Measurements from ENCODE around the gene TSGA10IP. TPM values are rescaled to one million over a fixed set of nuclear protein-coding genes. Genes with fewer than 3 reads are reported as not detected.

The TSGA10IP gene
- total RNA-seq, 1 donor from 2014 or later, result not detected

DNA sequence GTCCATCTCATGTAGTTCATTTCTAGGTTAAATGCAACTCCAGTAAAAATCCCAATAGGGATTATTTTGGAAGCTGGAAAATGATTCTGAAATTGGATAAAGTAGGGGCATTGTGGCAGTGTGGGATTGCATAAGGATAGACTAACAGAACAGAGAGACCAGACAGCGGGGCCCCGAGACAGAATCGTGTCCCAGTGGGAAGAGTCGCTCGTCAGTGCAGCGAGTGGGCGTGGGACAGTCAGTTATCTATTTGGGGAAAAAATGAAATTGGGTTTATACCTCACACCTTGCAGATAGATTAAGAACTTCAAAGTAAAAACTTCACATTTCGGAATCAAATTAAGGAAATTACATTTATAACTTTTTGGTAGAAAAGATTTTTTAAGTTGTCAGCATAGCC, 26.8 kb downstream of the TSGA10IP start:
- no peak for DNase-seq (ENCODE audit: low spot score in 2 of 2)
- no peak for FAIRE-seq

DNA sequence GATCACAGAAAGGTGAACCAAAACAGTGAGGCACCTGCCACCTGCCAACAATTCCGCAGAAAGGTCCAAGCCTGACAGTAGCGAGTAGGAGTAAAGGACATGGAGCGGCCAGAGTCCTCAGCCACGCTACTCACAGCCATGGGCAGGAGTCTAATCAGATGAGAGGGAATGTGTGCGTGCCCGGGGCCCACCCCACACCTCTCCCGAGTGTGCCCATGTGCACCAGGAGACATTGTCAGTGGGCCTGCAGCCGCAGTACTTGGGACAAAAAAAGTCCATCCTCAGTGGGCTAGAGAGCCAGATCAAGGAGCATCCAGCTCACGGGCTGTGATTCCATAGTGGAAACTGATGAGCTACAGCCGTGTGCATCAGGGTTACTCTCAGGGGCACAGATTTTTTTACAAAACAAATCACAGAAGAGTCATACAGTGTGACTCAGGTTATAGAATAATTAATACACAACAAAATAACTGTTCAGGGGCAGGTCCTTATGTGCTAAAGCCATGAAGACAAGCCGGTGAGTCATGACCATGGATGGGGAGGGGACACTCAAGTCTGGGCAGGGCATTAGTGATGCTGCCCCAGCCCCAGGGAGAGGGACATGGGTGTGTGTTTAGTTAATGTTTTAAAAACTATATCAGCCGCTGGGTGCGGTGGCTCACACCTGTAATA, 28.3 kb downstream of the TSGA10IP start:
- no peak for DNase-seq (ENCODE audit: low spot score in 2 of 2)
- FAIRE-seq, result no peak

DNA sequence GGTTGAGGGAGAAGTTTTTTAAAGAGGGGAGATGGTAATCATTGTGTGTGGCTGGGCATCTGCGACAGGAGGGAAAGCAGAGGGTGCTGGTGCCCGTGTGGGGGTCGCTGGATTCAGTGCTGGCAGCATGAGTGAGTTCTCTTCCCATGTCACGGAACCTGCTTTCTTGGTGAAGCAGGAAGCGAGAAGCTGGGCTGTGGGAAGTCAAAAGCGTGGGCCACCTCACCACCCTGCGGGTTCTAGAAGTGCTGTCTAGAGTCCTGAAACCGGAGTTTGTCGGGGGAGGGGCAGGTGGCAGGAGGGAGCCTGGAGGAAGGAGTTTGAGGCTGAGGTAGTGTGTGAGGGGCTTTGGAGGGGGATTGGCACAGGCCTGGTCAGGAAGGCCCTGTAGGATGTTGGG, 30.5 kb downstream of the TSGA10IP start:
- FAIRE-seq, result no peak
- no peak for DNase-seq (ENCODE audit: low spot score in 2 of 2)

GRCh38 chr11:65976216-65977176, 31.2 kb downstream of the TSGA10IP start:
- no peak for DNase-seq (ENCODE audit: low spot score in 2 of 2)
- FAIRE-seq, result no peak

GRCh38 chr11:65977621-65978390, 32.5 kb downstream of the TSGA10IP start:
- DNase-seq (ENCODE audit: low spot score in 2 of 2), result no peak
- FAIRE-seq, result no peak

DNA sequence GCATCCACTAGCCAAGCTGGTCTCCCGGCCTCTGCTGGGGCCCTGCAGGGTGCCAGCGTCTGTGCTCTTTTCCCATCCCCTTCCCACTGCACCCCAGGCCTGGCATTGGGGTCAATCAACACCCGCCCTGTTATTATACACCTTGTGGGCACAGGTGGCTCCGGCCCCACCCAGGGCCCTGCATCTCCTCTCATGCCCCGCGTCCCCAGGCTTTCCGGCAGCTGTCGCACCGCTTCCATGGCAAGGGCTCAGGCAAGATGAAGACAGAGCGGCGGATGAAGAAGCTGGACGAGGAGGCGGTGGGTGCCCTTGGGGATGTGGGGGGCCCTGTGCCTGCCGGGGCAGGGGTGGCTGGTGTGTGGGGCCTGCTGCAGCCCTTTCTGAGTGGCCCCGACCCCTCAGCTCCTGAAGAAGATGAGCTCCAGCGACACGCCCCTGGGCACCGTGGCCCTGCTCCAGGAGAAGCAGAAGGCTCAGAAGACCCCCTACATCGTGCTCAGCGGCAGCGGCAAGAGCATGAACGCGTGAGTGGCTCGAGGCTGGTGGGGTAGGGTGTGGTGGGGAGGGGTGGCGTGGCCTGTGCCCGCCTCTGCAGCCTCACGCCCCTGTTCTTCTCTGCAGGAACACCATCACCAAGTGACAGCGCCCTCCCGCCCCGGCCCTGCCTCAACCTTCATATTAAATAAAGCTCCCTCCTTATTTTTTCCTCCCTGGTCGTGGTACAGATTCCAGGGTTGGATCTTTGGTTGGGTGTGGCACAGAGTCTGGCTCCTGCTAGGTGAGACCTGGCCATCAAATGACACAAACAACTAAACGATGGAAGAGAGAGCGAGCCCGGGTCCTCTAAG, 33.3 kb downstream of the TSGA10IP start:
- FAIRE-seq (no peak), DNase-seq (ENCODE audit: low spot score in 2 of 2) (no peak)

DNA sequence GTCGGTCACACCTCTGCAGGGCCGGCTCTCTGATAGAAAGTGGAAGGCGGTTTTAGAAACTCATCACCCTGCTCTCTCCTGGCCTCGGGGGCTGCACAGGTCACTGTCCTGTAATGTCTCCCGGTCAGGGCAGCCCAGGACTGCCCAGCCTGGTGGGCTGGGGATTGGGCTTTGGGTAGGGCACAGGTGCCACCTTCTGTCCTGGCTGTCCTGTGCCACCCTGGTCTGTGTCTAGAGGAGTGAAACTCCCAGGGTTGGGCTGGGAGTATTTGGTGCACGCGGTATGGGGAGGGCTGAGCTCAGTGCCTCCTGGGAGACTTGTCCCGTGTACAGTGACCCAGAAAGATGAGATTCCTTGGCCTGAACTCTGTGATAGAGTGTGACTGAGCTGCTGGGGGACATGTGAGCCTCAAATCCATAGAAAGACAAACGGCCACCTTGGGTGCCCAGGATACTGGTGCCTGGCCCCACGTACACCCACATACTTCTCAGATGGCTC, 34.0 kb downstream of the TSGA10IP start:
- FAIRE-seq (no peak), DNase-seq (ENCODE audit: low spot score in 2 of 2) (no peak)

DNA sequence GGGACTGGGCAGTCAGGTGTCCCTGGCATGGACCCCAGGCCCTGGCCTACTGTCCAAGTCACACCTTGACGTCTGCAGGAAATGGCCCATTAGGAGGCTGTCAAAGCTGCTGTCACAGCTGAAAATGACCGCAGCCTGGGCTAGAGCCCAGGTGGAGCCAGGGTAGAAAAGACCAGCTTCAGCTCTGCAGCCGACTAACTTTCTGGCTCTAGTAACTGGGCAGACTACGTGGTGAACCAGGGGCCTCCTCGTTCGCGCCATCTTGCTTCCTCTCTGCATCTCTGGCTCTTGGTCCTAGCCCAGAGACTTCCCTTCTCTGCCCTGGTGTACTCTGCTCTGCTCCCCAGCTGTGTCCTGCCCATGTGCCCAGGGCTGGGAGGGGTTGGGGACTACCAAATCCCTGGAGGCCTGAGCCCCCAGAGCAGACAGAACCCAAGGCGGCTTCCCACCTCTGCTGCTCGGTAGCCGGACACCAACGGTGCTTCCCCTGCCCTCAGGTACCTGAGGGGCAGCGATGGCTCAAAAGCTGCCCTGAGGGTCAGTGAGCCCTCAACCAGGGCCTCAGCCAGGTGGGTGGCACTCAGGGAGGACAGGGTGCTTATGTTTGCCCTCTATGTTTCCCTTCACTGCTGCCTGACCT, 35.9 kb downstream of the TSGA10IP start:
- FAIRE-seq (no peak), DNase-seq (ENCODE audit: low spot score in 2 of 2) (no peak)

DNA sequence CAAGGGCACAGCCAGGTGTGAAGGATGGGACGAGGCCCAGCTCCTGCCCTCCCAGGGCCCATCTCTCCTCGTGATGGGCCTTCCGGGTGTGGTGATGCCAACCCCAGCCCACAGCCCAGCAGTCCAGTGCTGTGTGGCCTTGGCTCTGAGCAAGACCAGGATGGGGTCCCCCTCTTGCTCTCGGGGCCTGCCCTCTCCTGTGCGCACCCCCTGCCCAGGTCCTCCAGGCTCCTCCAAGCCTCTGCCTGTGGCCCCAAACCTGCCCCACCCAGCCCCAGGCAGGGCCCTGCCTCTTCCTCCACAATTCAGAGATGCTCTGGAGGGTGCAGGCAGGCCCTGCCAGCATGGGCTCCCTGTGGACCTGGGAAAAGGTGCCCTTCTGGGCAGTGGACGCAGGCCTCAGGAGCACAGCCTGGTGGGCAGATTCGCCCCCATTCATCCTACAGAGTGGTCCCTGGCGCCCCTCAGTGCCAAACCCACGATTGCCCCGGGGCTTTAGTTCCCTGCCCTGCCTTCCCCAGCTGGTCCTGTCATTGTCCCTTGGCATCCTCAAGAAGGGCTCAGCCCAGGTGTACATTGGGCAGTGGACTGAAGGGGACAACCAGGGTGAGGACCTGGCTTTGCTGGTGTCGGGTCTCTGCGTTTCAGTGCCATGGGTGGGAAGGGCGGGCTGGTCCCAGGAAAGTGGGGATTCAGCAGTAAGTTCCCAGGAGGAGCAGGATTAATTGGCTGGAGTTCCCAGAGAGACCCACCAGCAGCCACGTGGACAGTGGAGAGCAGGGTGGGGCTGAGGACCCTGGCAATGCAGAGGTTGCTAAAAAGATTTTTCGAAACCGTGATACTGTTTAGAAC, 36.9 kb downstream of the TSGA10IP start:
- FAIRE-seq, result no peak
- no peak for DNase-seq (ENCODE audit: low spot score in 2 of 2)

- DNase-seq (ENCODE audit: low spot score in 2 of 2), result no peak
- FAIRE-seq, result no peak
Measured at GRCh38 chr11:65982824-65983588, 37.7 kb downstream of the TSGA10IP start.

GRCh38 chr11:65983589-65983987, 38.3 kb downstream of the TSGA10IP start:
- DNase-seq (ENCODE audit: low spot score in 2 of 2) (no peak), FAIRE-seq (no peak)

DNA sequence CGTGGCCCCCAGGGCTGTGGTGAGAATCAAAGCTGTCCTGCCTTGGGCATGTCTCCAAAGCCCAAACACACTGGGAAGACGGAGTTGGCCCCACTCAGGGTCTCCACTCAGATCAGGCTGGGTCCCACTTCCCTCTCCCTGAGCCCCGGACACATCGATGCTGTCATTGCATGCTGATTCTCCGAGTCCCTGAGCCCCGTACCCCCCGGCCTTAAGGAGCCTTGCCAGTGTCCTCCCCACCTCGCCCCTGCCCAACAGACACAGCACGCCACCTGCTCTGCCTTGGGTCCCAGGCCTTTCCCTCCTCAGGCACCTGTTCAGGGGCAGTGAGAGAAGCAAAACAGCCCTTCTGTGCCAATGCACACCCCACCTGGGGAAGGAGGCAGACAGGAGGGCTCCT, 42.1 kb downstream of the TSGA10IP start:
- FAIRE-seq (no peak), DNase-seq (ENCODE audit: low spot score in 2 of 2) (no peak)

GRCh38 chr11:65988791-65989592, 43.7 kb downstream of the TSGA10IP start:
- DNase-seq (ENCODE audit: low spot score in 2 of 2), result peak; percentile 77 to 90
- FAIRE-seq, result peak; percentile 88

GRCh38 chr11:65992056-65992455, 46.8 kb downstream of the TSGA10IP start:
- FAIRE-seq (no peak), DNase-seq (ENCODE audit: low spot score in 2 of 2) (no peak)

DNA sequence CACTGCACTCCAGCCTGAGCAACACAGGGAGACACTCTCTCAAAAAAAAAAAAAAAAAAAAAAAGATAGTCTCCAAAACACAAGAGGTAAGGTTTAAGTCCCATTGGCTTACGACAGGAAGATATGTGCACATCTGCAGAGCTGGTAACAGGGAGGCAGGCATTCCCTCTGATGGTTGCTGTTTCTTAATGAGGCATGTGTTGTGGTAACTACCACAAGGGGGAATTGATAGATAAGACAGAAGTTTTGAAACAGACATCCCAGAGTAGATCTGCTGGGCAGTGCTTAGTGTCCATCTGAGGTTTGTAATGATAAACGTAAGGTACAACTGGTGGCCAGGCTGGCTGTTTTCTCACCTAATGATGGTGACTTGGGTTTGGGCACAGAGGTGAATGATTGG, 52.0 kb downstream of the TSGA10IP start:
- DNase-seq (ENCODE audit: low spot score in 2 of 2) (no peak), FAIRE-seq (no peak)

DNA sequence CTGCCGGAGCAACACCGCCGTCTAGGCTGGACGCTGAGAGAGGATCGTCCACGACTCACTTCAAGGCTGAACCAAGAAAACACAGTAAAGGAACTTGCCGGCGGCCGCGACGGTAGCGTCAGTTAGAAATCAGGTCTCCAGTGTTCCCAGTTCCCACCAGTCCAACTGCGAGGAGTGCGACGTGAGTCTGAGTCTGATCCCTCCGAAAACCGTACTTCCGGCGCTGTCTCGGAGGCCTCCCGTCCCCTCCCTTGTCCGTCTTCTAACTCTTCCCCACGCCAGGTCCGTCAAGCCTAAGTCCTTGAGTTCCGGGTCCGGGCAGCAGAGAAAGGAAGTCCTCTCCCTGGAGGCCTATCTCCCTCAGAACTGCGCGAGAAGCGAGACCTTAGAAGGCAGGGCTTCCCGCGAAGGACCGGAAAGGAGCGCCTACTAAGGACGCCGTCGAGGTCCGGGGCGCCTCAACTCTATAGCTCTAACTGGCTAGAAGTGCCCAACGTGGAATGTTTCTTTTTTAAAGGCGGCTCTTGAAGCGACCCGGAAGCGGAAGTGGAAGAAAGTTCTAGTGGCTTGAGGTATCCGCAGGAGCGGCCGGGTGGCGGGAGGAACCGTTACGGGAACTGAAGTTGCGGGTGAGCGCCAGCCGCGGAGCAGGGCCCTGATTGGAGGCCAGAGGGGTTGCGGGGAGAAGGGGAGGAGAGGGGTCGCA, 56.8 kb downstream of the TSGA10IP start, which contains the start of the genes BANF1 and EIF1AD:
TSS of gene BANF1 (plus strand) at position 562 of the 706 bp plus-strand sequence. CDS start 748 bp downstream, outside the sequence.
TSS of gene EIF1AD (minus strand) at position 216 of the 706 bp plus-strand sequence. CDS start 1,768 bp downstream, outside the sequence.
- FAIRE-seq (no peak), DNase-seq (ENCODE audit: low spot score in 2 of 2) (peak; percentile 84)

Measured in frontal cortex (tissue), 4 donors.